Adrenal gland (tissue), 5 donors: ENCODE data around the gene PRDX5.

Source experiments
- CTCF ChIP-seq, 6 experiments: fragments of 450-650 bp in 4 of 6; fragments of 200-600 bp in 2 of 6; sonication (generic) in 1 of 6; IDR thresholded peaks; 1 replicate in 5 of 6; 2 replicates in 1 of 6; pipeline versions ENCODE4 v1.5.1 to v1.8.0; 2016 to 2021; ENCODE audit warnings: antibody characterized with exemption in 6 of 6, mild to moderate bottlenecking in 2 of 6, moderate library complexity in 1 of 6
- POLR2A ChIP-seq, 2 donors: fragments of 450-650 bp; IDR thresholded peaks; one replicate each; pipeline ENCODE4 v1.6.1; 2017; ENCODE audit warnings: antibody characterized with exemption in 2 of 2, mild to moderate bottlenecking in 2 of 2, moderate library complexity in 1 of 2
- donor health status: DM: no; HTN: no; CAD: no.

- TF ChIP-seq CTCF (IDR thresholded peaks at IDR 0.05) (no peak), POLR2A (IDR thresholded peaks at IDR 0.05) (no peak)
Observed at GRCh38 chr11:64292460-64293254, 25.3 kb upstream of the PRDX5 start.
